Measurements from ENCODE around the gene HPSE2. TPM values are rescaled to one million over a fixed set of nuclear protein-coding genes. Genes with fewer than 3 reads are reported as not detected.

HPSE2 gene
- total RNA-seq, 2 experiments from 2014 or later = 0.14 to 0.28 TPM

DNA sequence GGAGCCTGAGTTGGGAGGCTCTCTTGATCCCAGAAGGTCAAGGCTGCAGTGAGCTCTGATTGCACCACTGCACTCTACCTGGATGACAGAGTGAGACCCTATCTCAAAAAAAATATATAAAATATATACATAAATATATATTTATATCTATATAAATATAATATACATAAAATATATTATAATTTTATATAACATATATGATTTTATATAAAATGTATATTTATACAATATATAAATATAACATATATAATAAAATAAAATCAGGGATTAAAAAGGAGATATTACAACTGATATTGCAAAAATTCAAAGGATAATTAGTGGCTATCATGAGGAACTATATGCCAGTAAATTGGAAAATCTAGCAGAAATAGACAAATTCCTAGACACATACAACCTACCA, 435.4 kb downstream of the HPSE2 start:
- ATAC-seq (ENCODE audit: low read depth) (no peak), DNase-seq (no peak)
- no peaks in the 10 kb centered on the region for H3K36me3 Mint-ChIP-seq
- no peaks in the 10 kb centered on the region for H3K4me1 Mint-ChIP-seq
- H3K4me3 Mint-ChIP-seq = no peak overlapping the region
- H3K27me3 Mint-ChIP-seq = no peaks in the 10 kb centered on the region
- no peaks in the 10 kb centered on the region for H3K9me3 Mint-ChIP-seq
- H3K27ac Mint-ChIP-seq = no peak overlapping the region
- POLR2A ChIA-PET = no interaction called here

DNA sequence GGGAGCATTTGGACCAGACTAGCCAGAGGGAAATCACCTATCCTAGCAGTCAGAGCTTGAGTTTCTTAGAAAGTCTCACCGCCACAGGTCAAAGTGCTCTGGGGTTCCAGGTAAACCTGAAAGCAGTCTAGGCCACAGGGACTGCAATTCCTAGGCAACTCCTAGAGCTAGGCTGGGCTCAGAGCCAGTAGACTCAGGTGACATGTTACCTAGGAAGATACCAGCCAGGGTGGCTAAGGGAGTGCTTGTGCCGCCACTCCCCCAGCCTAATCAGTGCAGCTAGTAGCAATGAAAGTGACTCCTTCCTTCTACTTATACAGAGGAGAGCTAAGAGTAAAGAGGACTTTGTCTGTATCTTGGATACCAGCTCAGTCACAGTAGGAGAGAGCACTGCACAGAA, 440.2 kb downstream of the HPSE2 start:
- H3K4me1 Mint-ChIP-seq = no peaks in the 10 kb centered on the region
- ATAC-seq (ENCODE audit: low read depth) (no peak), DNase-seq (no peak)
- H3K9me3 Mint-ChIP-seq = no peaks in the 10 kb centered on the region
- no peaks in the 10 kb centered on the region for H3K27me3 Mint-ChIP-seq
- H3K27ac Mint-ChIP-seq = no peak overlapping the region
- H3K4me3 Mint-ChIP-seq = no peak overlapping the region
- H3K36me3 Mint-ChIP-seq = no peaks in the 10 kb centered on the region
- POLR2A ChIA-PET = no interaction called here

DNA sequence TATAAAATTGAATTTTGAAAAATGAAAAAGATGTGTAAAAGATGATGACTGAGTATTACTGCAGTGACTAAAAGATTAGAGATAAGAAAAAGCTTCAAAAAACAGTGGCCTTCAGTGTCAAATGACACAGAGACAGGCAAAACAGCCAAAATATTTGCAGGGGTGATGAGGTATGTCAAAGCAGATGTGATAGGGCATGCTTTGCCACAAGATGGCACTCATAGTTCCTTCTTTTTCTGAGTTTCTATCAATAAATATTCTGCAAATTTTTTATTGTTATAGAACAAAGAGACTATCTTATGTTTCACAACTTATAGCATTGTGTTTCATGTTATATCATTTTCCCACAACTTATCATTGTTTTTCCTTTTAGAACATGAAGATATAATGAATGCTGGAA, 444.8 kb downstream of the HPSE2 start:
- no peaks in the 10 kb centered on the region for H3K4me1 Mint-ChIP-seq
- no peaks in the 10 kb centered on the region for H3K27me3 Mint-ChIP-seq
- POLR2A ChIA-PET = no interaction called here
- no peak overlapping the region for H3K27ac Mint-ChIP-seq
- H3K9me3 Mint-ChIP-seq = no peaks in the 10 kb centered on the region
- no peaks in the 10 kb centered on the region for H3K36me3 Mint-ChIP-seq
- no peak for ATAC-seq (ENCODE audit: low read depth)
- no peak for DNase-seq
- H3K4me3 Mint-ChIP-seq = no peak overlapping the region

DNA sequence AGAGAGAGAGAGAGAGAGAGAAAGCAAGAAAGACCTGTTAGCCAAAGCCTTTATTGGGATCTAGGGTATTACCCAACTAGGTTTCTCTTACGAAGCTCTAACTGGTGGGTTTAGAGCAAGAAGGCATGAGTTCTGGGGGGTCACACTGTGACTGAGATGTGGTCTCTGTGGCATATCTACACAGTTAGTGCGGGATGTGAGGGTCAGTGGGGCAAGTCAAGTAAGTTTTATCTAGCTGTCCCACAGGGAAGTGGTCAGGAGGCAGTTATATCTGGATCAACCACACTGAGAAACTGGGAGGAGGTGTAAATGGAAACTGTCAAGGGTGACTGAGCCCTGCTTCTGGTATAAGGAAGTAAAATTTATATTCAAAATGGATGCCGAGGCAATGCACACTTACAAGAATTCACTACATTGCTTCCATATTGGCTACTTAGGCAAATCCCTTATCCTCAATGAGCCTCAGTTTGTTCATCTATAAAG, 457.3 kb downstream of the HPSE2 start:
- H3K36me3 Mint-ChIP-seq = no peaks in the 10 kb centered on the region
- ATAC-seq (ENCODE audit: low read depth) (no peak), DNase-seq (no peak)
- POLR2A ChIA-PET = no interaction called here
- H3K4me1 Mint-ChIP-seq = no peaks in the 10 kb centered on the region
- H3K27ac Mint-ChIP-seq = no peak overlapping the region
- H3K4me3 Mint-ChIP-seq = no peak overlapping the region
- no peaks in the 10 kb centered on the region for H3K9me3 Mint-ChIP-seq
- H3K27me3 Mint-ChIP-seq = no peaks in the 10 kb centered on the region

DNA sequence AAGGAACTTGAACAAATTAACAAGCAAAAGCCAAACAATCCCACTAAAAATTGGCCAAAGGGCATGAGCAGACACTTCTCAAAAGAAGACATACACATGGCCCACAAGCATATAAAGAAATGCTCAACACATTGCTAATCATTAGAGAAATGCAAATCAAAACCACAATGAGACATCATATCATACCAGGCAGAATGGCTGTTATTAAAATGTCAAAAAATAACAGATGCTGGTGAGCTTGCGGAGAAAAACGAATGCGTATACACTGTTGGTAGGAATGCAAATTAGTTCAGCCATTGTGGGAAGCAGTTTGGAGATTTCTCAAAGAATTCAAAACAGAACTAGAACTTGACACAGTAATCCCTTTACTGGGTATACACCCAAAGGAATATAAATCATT, 477.2 kb downstream of the HPSE2 start:
- Mint-ChIP-seq H3K36me3 (no peaks in the 10 kb centered on the region), H3K4me3 (no peak overlapping the region), H3K27me3 (peaks cover 3% of the 10 kb centered on the region), H3K9me3 (no peaks in the 10 kb centered on the region), H3K27ac (no peak overlapping the region), H3K4me1 (peaks cover 2% of the 10 kb centered on the region)
- ATAC-seq (ENCODE audit: low read depth) = no peak
- DNase-seq = no peak
- POLR2A ChIA-PET = no interaction called here

DNA sequence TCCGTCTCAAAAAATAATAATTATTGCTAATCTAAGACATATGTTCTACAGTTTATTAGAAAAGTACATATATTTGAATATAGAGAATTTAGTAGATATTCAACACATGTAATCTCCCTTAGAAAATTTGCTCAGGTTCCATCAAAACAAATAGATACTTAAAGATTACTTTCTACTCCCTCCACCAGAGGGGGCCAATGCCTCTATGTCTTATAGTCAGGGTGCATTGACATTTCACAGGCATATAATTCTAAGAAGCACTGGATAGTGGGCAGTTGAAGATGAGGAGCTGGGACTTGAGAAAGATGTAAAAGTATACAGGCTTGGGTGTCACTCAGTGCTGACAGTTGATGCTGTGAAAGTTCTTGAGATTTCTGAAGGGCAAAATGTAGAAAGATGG, 487.4 kb downstream of the HPSE2 start:
- Mint-ChIP-seq H3K27ac (no peak overlapping the region), H3K4me1 (no peaks in the 10 kb centered on the region), H3K4me3 (no peak overlapping the region), H3K36me3 (no peaks in the 10 kb centered on the region), H3K27me3 (no peaks in the 10 kb centered on the region), H3K9me3 (no peaks in the 10 kb centered on the region)
- ATAC-seq (ENCODE audit: low read depth) (no peak), DNase-seq (no peak)
- POLR2A ChIA-PET = no interaction called here

DNA sequence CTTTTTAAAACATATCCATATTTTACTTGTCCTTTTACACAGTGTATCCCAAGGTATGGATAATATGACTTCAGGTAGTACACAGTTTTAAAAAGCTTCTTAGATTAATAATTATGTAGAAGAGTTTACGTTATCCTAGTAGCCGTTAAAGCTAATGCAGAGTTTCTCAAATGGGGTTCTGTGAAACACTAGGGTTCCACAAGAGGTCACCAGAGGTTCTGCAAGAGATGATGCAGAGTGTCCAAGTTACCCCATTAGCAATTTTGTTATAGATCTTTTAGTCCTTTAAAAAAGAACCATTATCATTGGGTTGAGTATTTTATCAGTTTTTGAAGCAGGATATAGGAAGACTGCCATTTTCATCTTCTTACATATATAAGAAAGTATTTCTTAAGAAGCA, 490.0 kb downstream of the HPSE2 start:
- POLR2A ChIA-PET = no interaction called here
- Mint-ChIP-seq H3K4me3 (no peak overlapping the region), H3K27me3 (no peaks in the 10 kb centered on the region), H3K36me3 (no peaks in the 10 kb centered on the region), H3K9me3 (no peaks in the 10 kb centered on the region), H3K27ac (no peak overlapping the region), H3K4me1 (no peaks in the 10 kb centered on the region)
- ATAC-seq (ENCODE audit: low read depth) = no peak
- DNase-seq = no peak

DNA sequence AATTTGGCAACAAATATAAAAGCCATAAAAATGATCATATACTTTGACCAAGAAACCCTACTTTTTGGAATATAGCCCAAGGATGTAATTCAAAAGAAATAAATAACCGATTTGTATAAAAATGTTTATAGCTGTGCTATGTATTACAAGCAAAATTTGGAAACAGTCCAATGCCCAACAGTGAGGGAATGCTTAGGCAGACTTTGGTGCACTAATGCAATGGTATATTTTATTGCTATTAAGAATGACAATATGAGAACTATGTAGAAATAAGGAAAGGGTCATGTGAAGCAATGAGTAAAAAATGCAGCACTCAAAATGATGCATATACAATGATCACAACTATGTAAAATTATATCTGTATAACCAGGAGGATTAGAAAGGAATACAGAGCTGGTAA, 515.1 kb downstream of the HPSE2 start:
- POLR2A ChIA-PET = no interaction called here
- no peak overlapping the region for H3K27ac Mint-ChIP-seq
- DNase-seq (no peak), ATAC-seq (ENCODE audit: low read depth) (no peak)
- H3K4me1 Mint-ChIP-seq = no peaks in the 10 kb centered on the region
- H3K27me3 Mint-ChIP-seq = peaks cover 3% of the 10 kb centered on the region
- no peaks in the 10 kb centered on the region for H3K9me3 Mint-ChIP-seq
- H3K36me3 Mint-ChIP-seq = no peaks in the 10 kb centered on the region
- no peak overlapping the region for H3K4me3 Mint-ChIP-seq

DNA sequence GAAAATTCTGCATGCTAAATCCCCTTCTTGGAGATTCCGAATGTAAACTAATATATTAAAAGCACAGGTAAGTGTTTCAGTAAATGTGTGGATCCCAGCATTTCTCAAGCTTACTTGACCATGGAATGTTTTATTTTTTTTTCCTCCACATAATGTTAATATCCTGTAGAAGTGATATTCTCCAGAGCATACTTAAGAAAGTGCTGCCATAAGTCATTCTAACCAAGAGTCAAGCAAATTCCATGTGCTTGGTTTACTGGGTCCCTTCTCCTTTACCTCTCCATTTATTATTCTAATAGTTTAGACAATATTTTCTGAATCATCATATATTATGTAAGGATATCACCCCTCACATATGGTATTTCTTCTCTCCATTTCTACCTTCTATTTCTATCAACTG, 522.1 kb downstream of the HPSE2 start:
- H3K9me3 Mint-ChIP-seq = no peaks in the 10 kb centered on the region
- H3K4me1 Mint-ChIP-seq = no peaks in the 10 kb centered on the region
- H3K27me3 Mint-ChIP-seq = no peaks in the 10 kb centered on the region
- no peak for DNase-seq
- no peak for ATAC-seq (ENCODE audit: low read depth)
- H3K4me3 Mint-ChIP-seq = no peak overlapping the region
- H3K27ac Mint-ChIP-seq = no peak overlapping the region
- H3K36me3 Mint-ChIP-seq = no peaks in the 10 kb centered on the region
- POLR2A ChIA-PET = no interaction called here

DNA sequence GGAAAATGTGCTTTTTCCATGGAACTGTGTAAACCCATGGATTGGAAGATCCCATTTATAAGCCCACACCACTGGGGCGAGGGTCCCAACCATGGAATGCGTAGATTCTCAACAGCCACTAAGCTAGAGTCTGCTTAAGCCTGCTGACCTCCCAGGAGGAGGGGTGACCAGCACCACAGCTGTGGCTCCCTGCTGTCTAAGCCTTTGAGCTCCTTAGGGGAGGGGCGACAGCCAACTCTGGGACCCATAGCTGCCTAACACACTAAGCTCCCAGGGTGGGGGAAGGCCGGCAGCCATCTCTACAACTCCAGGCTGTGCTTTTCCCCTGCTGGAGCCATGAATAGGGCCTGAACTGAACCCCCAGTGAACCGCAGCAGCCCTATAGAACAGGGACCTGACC, 539.1 kb downstream of the HPSE2 start:
- POLR2A ChIA-PET = no interaction called here

DNA sequence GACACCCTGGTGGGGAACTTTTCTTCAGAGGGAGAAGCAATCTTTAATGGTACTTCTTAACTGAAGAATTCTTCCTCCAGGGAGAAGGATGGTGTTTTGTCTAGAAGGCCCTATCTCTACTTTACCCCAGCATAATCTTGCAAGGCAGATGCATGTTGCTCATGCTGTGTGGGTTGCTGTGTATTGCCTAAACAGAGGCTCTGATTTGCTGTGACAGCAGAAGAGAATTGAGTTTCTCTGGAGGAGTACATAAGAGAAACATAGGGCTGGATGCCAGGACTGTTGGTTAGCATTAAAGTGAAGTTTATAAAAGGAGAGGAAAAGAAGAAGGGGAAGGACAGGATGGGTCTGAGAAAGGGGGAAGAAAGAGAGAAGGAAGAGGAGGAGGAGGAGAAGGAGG, 540.8 kb downstream of the HPSE2 start:
- DNase-seq (no peak), ATAC-seq (ENCODE audit: low read depth) (no peak)
- Mint-ChIP-seq H3K36me3 (no peaks in the 10 kb centered on the region), H3K27me3 (peaks cover 2% of the 10 kb centered on the region), H3K4me3 (no peak overlapping the region), H3K4me1 (no peaks in the 10 kb centered on the region), H3K27ac (no peak overlapping the region), H3K9me3 (peaks cover 2% of the 10 kb centered on the region)
- POLR2A ChIA-PET = no interaction called here

More for the DNA sequence above, 539.1 kb downstream of the HPSE2 start:
- peaks cover 2% of the 10 kb centered on the region for H3K9me3 Mint-ChIP-seq
- H3K4me3 Mint-ChIP-seq = no peak overlapping the region
- no peak for DNase-seq
- no peak for ATAC-seq (ENCODE audit: low read depth)
- H3K27ac Mint-ChIP-seq = no peak overlapping the region
- no peaks in the 10 kb centered on the region for H3K36me3 Mint-ChIP-seq
- peaks cover 2% of the 10 kb centered on the region for H3K27me3 Mint-ChIP-seq
- no peaks in the 10 kb centered on the region for H3K4me1 Mint-ChIP-seq

DNA sequence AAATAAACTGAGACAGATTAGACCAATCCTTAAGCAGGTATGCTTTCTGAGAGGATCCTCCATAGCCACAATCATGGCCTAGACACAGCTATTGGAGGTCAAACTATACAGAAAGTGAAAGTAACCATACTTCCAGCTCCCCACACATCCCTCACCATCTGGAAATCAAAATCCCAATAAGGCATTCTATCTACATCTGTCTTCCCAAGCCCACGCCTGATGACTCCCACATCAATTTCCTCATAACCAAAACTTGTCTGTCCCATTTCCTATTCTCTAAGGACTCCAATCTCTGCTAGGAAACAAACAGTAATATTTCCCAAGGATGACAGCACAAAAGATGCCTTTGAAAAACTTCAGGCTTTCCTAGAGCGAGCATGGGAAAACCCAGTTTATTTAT, 541.6 kb downstream of the HPSE2 start:
- Mint-ChIP-seq H3K36me3 (no peaks in the 10 kb centered on the region), H3K4me1 (no peaks in the 10 kb centered on the region), H3K27me3 (peaks cover 2% of the 10 kb centered on the region), H3K27ac (no peak overlapping the region), H3K4me3 (no peak overlapping the region), H3K9me3 (peaks cover 3% of the 10 kb centered on the region)
- no peak for ATAC-seq (ENCODE audit: low read depth)
- no peak for DNase-seq
- POLR2A ChIA-PET = no interaction called here

DNA sequence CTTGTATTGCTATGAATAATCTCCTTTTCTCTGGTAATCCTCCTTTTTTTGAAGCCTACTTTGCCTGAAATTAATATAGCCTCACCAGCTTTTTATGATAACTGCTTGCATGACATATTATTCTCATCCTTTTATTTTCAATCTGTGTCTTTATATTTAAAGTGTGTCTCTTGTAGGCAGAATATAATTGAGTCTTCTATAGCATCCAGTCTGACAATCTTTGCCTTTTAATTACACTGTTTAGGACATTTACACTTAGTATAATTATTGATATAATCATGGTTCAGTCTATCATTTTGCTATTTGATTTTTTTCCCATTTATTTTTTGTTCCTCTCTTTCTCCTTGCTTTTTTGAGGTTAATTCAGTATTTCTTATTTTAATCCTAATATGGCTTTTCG, 548.0 kb downstream of the HPSE2 start:
- Mint-ChIP-seq H3K36me3 (no peaks in the 10 kb centered on the region), H3K27me3 (peaks cover 7% of the 10 kb centered on the region), H3K4me1 (no peaks in the 10 kb centered on the region), H3K27ac (no peak overlapping the region), H3K4me3 (no peak overlapping the region), H3K9me3 (peaks cover 4% of the 10 kb centered on the region)
- ATAC-seq (ENCODE audit: low read depth) (no peak), DNase-seq (no peak)
- POLR2A ChIA-PET = no interaction called here

DNA sequence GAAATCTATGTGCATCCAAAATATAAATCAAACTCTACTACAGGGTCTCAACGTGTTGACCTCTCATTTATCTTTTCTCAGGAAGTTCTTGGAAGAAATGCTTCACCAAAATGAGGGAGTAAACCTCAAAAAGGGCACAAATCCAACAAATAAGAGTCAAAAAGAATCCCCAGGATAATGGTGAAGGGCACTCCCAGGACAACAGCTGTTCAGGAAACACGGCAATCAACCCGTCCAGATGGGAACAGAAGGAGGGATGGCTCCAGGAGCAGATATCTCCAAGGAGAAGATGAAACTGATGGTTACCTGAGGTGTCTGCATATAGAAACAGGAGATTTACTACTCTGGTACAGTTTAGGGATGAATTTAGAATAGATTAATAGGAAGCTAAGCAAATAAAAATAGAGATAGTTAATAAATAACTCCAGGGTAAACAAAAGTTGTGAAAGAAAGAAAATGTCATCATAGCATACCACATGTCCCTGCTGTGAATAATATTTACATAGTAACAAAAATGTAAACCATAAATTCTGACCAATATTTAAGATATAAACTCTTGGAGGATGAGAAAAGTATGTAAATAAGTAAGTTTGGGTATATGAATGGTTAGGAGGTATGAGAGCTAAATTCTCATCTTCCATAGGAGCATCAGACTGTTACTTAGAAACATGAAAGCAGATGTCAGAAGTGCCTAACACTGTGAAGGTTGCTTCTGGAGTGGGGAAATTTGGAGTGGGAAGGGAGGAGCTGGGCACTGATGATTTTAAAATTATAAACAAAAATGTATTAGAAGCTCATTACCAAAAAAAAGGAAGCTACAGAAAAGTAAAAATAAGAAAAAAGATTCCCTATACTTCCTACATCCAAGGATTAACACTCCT, 551.4 kb downstream of the HPSE2 start:
- Mint-ChIP-seq H3K4me1 (no peaks in the 10 kb centered on the region), H3K36me3 (no peaks in the 10 kb centered on the region), H3K27ac (no peak overlapping the region), H3K27me3 (peaks cover 7% of the 10 kb centered on the region), H3K4me3 (no peak overlapping the region), H3K9me3 (peaks cover 3% of the 10 kb centered on the region)
- DNase-seq = no peak
- POLR2A ChIA-PET = no interaction called here
- no peak for ATAC-seq (ENCODE audit: low read depth)

Data from activated naive CD8-positive, alpha-beta T cell treated with anti-CD3 and anti-CD28 coated beads, Interleukin-2, amount 10 ng/mL, durations not matched to agents 7 days and 5 days (primary cell).